NCI-H1417 treated with DMSO at 0.1 percent for 48 hours (cell line): Measurements from ENCODE around the gene NFX1.

Source experiments
- DNase-seq: peaks from one replicate; lab custom pipeline; 2025; lab: John Stamatoyannopoulos, UW

Gene NFX1

DNA sequence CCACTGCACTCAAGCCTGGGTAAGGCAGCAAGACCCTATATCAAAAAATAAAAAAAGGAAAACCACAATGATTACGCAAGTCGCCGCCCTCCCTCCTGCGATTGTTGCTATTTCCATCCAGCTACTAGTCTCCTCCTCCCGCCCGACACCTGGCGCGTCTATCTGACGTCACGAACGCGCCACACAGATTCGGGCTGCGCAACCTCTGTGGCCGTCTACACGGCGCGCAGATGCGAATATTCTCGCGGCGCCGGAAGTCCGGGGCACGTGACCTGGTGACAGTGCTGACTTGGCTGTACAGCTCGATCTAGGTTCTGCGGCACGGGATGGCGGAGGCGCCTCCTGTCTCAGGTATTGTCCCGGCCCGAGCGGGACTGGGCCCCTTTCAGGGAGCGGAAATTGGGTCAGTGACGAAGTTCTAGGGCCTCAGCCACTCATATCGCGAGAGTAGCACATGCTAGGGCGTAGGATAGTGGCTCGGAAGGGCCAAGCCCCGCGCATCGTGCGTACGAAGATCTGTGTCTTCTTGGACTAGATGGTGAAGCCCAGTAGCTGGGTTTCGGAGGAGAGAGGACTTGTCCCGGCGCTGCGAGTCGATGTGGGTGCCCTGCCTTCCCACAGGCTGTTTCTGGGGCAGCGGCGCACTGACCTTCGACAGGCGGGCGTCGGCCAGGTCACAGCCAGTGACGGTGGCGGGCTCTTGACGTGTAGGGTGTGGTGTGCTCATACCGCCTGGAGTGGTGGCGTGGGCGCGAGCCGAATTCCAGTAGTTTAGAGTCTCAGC is at the start of gene NFX1:
TSS of gene NFX1 (plus strand) at position 270 of the 784 bp plus-strand sequence. CDS start at position 327, 57 bp downstream.
- DNase-seq: peak; percentile 47

DNA sequence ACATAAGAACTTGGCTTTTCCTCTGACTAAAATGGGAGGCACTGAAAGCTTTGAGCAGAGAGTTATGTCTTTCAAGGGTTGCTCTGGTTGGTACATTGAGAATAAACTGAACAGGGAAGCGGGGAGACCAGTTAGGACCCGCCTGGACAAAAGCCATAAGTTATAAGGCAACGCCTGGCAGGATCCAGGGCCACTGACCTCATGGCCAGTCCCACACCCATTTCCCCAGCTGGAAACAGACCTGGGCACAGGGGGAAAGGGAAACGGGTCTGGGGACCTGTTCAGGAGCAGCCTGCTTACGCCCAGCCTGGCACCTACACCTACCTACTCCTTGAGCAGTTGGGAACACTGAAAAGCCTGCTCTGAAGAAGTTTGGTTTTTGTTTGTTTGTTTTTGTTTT is 49.0 kb upstream of the NFX1 start:
- no peak for DNase-seq

DNA sequence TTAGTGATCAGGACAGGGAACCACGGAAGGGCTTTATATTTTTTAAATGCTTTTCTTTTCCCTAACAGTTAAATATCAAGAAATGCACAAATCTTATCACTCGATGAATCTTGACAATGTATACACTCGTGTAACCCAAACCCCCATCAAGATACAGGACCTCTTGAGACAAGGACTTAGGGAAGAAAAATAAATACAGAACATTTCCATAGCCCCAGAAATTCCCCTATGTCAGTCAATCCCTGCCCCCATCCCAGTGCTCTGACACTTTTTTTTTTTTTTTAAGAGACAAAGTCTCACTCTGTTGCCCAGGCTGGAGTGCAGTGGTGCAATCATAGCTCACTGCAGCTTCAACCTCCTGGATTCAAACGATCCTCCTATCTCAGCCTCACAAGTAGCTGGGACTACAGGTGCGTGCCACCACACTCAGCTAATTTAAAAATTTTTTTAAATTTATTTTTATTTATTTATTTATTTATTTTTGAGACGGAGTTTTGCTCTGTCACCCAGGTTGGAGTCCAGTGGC is 47.6 kb upstream of the NFX1 start:
- DNase-seq: no peak

DNA sequence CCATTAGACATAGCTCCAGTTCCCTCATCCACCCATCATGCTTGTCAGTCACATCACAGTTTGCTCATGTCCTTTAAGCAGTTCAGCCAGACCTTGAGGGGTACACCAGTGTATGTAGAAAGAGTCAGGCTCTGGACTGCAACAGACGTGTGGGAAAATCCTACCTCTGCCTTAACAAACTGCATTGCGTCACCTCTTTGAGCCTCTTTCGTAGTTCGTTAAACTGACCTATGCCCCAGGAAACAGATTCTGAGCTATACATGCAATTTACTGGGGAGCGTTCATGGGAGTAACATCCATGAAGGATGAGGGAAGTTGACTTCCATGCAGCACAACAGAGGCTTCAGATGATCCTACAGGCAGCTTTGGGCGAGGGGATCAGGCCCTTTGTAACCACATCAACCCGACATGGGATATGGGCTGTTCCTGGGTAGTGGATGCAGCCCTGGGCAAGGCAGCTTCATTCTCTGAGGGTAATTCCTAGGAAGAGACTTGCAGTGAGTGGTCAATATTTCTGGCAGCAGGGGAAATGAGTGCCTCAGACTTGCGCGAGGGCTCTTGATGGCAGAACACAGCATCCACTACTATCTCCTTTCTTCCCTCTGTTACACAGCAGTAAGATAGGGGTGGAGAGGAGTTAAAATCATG is 46.1 kb upstream of the NFX1 start:
- no peak for DNase-seq

DNA sequence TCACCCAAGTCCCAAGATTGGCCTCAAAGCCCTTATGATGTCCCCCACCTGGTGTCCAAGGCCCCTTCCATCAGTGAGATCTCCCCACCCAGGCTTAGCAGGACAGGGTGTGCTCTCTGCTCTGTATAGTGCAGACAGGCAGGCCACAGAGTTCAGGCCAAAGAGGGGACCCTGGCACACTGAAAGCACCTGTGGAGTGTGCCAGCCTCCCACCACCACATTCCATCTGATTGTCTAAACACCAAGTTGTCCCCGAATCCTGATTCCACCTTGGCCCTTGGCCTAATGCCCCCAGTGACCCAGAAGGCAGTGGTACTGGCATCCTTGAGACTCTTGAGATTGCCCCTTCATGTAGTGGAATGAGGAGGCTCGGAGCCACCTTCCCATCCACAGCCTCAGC is 45.0 kb upstream of the NFX1 start:
- DNase-seq: no peak

DNA sequence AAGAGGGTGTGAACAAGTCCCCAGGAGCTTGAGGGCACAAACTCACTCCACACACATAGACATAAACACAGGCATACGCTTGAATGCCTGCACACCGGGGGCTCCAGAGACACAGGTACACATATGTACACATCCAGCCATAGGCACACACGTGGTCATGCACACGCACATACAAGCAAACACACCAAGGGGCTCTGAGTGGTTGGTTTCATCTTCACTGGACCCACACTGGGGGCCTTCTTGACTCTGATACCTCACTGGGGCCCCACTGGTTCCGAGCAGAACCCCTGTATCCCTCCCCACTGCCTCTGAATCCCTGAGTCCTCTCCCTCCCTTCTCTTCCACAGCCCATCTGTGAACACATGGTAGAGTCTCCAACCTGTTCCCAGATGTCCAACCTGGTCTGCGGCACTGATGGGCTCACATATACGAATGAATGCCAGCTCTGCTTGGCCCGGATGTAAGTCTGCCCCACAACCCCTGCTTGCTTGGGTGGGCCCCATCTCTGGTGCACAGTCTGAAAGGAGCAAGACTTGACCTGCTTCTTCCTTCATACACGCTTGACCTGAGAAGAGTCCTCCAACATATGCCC is 44.0 kb upstream of the NFX1 start:
- no peak for DNase-seq

DNA sequence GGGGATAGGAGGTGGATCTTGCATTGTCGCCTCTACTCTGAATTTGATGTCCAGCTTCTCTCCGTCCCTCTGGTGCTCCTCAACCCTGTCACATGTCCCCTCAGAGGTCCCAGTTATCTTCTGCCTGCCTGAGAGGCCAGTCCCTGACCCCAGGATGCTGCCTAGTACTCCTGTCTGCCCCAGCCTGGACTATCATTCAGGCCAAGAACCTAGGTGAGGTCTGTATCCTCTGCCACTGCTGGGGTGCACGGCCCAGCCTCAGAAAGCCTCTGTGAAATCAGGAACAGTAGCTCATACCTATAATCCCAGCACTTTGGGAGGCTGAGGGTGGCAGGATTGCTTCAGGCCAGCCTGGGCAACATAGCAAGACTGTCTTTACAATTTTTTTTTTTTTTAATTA is 41.7 kb upstream of the NFX1 start:
- no peak for DNase-seq

DNA sequence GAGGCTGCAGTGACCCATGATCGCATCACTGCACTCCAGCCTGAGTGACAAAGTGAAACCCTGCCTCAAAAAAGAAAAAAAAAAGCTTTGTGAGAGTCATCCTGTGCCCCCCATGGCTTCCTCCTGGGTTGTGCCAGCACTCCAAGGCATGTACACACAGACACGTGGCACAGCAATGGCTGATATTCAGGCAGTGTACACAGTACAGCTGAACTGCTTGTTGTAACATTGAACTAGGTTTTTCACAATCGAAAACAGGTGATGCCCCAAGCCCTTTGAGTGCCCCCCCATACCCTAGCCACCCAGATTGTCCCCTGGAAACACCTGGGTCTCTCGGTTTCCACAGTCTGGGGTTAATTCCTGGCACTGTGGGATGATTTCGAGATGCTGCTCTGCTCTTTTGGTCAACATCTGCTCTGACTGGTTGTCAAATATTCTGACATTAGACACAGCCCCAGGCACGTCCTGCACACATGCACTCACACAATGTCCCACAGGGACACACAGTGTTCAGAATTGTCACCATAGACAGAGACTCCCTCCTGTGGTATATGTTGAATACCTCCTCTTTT is 41.1 kb upstream of the NFX1 start:
- no peak for DNase-seq

DNA sequence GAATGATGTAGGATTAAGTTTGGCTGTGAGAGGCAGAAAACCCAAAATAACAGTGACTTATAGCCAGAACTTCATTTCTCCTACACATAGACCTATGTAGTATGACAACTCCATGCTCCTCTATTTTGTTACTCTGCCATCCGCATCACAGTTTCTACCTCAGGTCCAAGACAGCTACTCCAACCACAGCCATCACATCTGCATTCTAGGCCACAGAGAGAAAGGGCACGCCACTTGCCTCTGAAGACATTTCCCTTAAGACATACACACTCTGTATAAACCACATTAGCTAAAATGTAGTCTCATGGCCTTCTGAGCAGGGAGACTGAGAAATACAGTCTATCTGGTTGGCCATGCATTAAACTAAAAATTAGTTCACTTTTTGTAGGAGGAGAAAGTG is 40.3 kb upstream of the NFX1 start:
- DNase-seq: no peak

DNA sequence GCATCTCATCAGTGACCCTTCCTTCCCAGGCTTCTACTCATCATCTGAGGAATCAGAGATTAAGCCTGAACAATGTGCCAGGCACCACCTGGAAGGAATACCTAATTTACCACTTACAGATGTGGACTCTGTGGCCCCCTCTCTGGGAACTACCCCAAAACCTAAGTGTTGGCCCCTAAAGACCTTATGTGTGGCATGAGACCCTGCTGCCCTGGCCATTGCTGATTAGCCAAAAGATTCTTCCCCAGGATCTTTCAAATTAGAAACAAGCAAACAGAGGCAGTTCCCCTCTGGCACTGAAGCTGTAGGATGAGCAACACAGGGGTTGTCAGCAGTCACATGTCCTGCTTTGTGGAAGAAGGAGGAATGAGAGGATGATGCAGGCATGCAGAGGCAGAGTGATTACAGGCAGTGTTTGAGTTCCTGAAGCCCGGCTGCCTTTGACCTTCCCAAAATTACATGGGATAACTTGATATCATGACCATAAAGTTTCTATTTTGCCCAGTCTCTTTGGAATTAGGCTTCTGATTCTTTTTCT is 39.8 kb upstream of the NFX1 start:
- no peak for DNase-seq

DNA sequence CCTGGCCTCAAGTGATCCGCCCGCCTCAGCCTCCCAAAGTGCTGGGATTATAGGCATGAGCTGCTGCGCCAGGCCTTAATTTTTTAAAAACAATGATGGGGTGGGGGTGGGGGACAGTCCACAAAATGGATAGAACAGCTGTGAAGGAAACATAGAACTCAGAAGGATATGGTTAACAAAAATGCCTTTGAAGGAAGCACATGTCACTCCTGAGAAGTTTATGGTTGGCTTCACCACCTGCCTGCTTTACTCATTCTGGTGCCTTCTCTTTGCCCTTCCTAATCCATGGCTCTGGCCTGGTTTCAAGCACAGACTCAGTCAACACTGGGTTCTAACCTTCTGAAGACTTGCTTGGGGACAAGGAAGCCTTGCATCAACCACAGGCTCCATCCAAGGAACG is 36.1 kb upstream of the NFX1 start:
- no peak for DNase-seq

DNA sequence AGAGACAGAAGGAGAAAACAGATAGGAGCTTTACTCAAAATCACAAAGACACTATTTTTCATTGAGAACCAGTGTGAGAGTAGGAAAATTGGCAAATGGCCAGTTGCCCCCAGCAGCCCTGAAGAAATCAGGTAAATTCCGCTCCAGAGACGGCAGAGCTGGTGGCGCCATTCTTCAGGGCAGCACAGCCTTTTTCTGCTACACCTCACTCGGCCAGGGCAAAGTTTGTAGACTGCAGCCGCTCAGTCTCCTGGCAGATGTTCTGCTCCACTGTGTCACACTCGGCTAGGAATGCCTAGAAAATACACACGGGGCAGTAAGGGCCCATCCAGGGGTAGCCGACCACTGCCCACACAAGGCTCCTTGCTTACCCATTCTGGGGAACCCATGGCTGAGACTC is 35.3 kb upstream of the NFX1 start:
- no peak for DNase-seq

DNA sequence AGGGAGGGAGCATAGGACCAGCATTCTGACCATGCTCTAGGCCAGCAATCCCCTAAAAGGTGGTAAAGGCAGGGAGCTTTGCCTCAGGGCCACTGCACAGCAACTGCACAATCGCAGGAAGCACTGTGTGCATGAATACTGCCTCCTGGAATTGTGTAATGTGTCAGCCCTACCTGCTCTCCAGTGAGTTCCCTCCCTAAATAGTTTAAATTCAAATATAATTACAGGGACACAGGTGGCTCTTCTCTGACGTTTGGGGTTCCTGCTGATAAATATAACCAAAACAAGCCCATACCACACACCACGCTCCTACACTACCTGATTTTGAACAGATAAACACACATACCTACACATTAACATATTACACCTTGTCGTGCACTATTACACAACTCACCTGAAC is 34.8 kb upstream of the NFX1 start:
- no peak for DNase-seq

DNA sequence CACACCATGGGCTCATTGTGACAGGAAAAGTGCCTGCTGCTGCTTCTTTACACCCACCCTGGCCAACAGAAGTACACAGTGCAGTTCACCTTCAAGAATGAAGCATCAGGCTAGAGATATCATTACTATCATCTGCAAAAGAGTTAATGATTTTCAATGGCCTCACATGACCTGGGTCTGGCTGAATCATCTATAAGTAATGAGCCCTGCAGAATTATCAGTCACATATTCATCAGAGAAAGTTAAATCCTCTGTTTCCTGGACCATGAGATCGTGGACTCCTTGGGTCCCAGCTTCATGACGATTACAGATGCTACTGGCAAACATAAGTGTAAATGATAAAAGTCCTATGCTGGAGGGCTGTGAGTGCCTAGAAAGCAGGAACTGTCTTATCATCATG is 34.1 kb upstream of the NFX1 start:
- DNase-seq: no peak

DNA sequence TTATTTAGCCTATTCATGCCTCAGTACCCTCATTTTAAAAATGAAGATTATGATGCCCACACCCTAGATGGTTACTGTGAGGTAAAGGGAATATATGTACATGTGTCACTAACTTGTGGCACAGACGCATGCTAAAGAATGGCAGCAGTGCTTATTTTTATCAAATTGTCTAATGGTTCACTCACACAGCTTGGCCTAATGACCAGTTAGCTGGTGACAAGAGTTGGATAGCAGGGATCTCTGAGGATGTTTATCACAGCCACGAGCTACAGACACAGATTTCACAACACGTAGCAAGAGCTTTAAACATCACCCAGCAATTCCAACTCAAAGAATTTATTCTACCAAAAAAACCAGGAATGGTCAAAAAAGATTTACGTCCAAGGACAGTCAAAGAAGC is 33.0 kb upstream of the NFX1 start:
- no peak for DNase-seq

DNA sequence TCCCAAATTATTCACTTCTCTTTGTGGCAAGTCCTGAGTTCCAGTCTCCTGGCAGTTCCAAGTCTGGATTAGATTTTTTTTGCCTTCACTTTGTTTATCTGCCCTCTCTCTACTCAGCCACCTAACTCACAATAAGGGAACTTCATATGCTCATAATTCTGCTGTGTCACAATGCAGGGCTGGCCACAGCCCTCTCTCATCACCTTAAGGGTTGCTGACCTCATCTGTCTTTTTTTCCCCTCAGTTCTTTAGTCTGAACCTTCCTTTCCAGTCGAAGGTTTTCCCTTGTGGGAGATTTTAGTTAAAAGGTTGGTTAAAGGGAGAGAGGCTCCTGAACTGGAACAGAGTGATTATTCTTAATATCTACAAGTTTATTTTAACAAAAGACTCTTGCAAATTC is 29.9 kb upstream of the NFX1 start:
- no peak for DNase-seq

DNA sequence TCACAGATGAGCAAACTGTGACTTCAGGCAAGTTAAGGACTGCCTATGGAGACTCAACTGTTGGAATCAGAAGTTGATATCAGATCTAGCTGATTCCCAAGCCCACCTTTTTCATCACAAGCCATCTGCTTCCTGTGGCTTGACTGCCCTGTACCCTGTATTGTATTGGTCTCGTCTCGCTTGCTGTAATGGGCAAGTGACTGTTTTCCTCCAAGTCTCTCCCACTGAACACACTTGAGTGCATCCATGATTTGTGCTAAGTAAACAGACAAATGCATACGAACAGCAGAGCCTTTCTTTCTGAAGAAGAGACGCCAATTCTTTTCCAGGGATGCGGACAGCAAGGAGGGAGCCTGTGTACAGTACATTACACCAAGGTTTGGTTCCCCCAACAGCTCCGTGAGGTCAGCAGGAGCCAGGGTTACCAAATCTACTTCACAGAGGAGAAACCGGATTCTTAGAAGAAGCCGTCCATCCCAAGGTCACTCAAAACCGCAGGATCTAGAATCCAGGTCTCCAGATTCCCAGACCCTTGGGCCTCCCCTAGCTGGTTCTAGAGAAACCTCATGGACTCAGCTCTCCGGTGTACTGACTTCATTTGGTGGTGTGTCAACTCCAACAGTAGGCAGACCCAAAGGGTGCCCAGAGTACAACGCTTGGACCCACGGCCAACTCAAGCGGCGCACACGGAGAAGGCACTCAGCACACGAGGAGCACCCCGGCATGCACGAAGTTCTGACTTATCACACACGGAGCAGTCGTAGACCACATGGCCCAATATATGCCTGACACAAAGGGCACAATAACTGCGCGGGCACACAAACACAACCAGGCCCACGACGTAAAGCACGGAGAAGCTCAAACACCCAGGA is 26.9 kb upstream of the NFX1 start:
- no peak for DNase-seq

DNA sequence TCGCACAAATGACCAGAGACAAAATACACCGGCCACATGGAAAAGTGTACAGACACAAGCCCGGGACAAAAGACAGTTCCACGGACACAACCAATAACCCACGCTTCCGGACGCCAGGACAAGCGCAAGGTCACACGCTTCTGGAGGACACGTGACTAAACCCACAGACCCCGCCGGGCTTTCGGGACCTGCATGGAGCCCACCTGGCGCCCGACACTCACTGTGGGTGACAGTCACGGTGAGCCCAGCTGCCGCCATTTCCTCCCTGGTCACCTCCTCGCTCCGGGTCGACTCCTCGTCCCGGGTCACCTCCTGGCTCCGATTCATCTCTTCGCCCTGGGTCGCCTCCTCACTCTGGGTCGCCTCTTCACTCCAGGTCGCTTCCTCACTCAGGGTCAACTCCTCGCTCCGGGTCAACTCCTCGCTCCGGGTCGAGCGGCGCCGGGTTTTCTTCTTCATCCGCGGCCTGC is 26.3 kb upstream of the NFX1 start:
- no peak for DNase-seq

DNA sequence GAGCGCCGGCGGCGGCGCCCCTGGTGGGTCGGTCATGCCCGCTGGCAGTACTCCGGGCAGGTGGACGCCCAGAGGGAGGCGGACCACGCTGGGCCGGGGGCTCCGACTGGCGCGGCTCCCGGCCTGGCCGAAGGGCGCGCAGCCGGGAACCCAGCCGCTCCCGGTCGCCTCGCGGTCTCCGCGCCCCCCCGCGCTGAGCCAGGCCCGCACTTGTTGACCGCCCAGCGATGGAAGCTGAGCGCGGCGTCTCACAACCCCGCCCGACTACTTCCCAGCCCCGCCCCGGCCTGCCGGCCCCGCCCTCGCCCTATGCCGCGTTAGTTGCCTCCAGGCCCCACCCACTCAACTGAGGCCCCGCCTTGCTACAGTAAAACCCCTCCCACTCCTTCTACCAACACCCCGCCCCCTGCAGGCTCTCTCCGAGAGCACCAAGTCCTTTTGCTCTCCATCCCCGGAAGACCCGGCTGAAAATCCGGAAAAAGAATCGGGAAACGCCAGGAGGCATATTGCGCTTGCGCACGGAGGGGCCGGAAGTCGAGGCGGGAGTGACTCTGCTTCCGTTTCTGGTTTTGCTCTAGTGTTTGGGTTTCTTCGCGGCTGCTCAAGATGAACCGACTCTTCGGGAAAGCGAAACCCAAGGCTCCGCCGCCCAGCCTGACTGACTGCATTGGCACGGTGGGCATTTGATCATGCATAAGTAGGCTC is 25.7 kb upstream of the NFX1 start, which contains the start of the genes BAG1 and CHMP5:
TSS of gene BAG1 (minus strand) at position 236 of the 705 bp plus-strand sequence.
TSS of gene CHMP5 (plus strand) at position 577 of the 705 bp plus-strand sequence. CDS start at position 607, 30 bp downstream.
- DNase-seq: peak; percentile 83

DNA sequence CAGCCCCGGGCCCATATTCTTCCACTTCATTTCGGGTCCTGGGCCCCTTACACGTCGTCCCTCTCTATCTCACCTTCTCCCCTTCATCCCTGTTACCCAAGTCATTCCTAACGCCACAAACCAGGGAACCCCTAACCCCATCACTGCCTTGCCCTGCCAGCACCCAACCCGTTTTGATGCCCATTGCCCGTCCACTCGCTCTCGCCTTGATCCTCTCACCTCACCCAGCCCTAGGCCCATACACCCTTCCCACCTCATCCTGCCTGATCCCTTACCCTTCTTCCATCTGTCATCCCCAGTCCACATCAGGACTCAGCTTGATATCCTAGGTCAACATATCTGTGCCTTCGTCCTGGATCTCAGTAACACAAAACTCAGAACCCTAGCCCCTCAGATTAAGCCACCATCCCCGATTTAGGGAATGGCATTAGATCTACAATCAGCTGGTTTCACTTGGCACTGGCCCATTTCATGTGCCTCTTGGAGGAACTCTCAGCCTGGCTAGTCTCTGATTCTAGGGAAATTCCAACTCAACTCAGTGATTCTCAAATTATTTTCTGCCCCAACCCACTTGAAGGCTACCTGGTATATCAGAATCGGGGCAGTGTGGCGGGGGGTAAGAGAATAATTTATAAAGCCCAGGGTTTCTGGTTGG is 25.0 kb upstream of the NFX1 start:
- DNase-seq: no peak
